ENCODE results near the gene NCR3LG1. TPM values are rescaled to one million over a fixed set of nuclear protein-coding genes. Genes with fewer than 3 reads are reported as not detected.

Gene NCR3LG1
- total and polyA plus RNA-seq, 2 of the 8 experiments (the other 6 are each of a cell fraction or from before 2014, with no cell fraction given): 0.68 to 1.9 TPM

GRCh38 chr11:17351172-17351509, 459 bp upstream of the NCR3LG1 start:
- Histone ChIP-seq H3K36me3 (ENCODE audit: control insufficient read depth in 2 of 4, insufficient read depth in 4 of 4, low read length in 3 of 4) (no peaks in the 10 kb centered on the region), H2BK120ac (replicated peaks; ENCODE audit: low read depth, low read length) (no peak overlapping the region), H4K5ac (ENCODE audit: insufficient read length, low read depth, low read length) (no peak overlapping the region), H3K4me2 (ENCODE audit: insufficient read depth in 1 of 2, low read depth in 2 of 2, low read length in 2 of 2) (peak overlapping the region; percentile 83 to 93), H2BK15ac (ENCODE audit: low read length) (no peak overlapping the region), H3K14ac (ENCODE audit: insufficient read length) (no peak overlapping the region), H4K20me1 (replicated peaks in 1 of 2; ENCODE audit: control insufficient read depth in 1 of 2, insufficient read depth in 2 of 2, low read length in 2 of 2) (peaks cover 0 to 2% of the 10 kb centered on the region in 2 experiments), H3K79me1 (ENCODE audit: low read depth, low read length) (no peaks in the 10 kb centered on the region), H3K9me3 (ENCODE audit: insufficient read depth in 2 of 2, low read depth in 1 of 2, low read length in 1 of 2) (no peaks in the 10 kb centered on the region), H3K9ac (replicated peaks in 1 of 4; ENCODE audit: extremely low read depth in 1 of 4, low read depth in 3 of 4, low read length in 3 of 4) (no peak overlapping the region), H2AK5ac (ENCODE audit: low read depth, low read length) (no peak overlapping the region), H4K8ac (ENCODE audit: extremely low read depth, insufficient read depth, low read length) (no peak overlapping the region), H3K27ac (ENCODE audit: low read depth, low read length) (no peak overlapping the region), H3K23ac (ENCODE audit: insufficient read length) (no peak overlapping the region), H3K79me2 (ENCODE audit: control insufficient read depth in 1 of 2, insufficient read depth in 2 of 2, low read length in 2 of 2) (no peaks in the 10 kb centered on the region), H2BK12ac (ENCODE audit: low read depth, low read length) (no peak overlapping the region), H2BK5ac (ENCODE audit: low read depth, low read length) (no peak overlapping the region), H3K4me3 (ENCODE audit: extremely low read depth in 1 of 4, insufficient read depth in 2 of 4, low read depth in 3 of 4, low read length in 4 of 4) (peak overlapping the region in 3 of 4 experiments; percentile 39 to 68 (median 47); a peak in 7 of 8 replicates), H2BK20ac (ENCODE audit: low read length) (no peak overlapping the region), H3K18ac (ENCODE audit: extremely low read depth, low read length) (no peak overlapping the region), H3K23me2 (ENCODE audit: low read depth, low read length) (peaks cover 15% of the 10 kb centered on the region; the same call in 1 of the 2 replicates), H3K27me3 (replicated peaks in 1 of 4; ENCODE audit: control insufficient read depth in 3 of 4, extremely low read depth in 1 of 4, insufficient read depth in 3 of 4, low read length in 3 of 4) (peaks cover 29 to 54% (median 44%) of the 10 kb centered on the region in 4 experiments), H3K4ac (replicated peaks; ENCODE audit: insufficient read length, low read depth, low read length) (no peak overlapping the region), H4K91ac (replicated peaks; ENCODE audit: insufficient read length, low read length) (no peak overlapping the region), H2AFZ (ENCODE audit: low read length) (no peak overlapping the region), H3K4me1 (replicated peaks in 1 of 4; ENCODE audit: control insufficient read depth in 3 of 4, insufficient read depth in 4 of 4, low read length in 3 of 4) (peaks cover 0 to 8% (median 4%) of the 10 kb centered on the region in 4 experiments; a peak in 5 of 7 replicates), H3K56ac (replicated peaks; ENCODE audit: insufficient read length, low read depth, low read length) (no peak overlapping the region)
- WGBS, 2 experiments (ENCODE audit: extremely low coverage in 1 of 2, insufficient coverage in 1 of 2, insufficient read length in 1 of 2, insufficient replicate concordance in 2 of 2, low coverage in 1 of 2, low lambda C conversion rate in 2 of 2, missing lambda C conversion rate in 1 of 2): 25% methylated on average over 12 of the region's 12 CpGs; no CpG with 5 or more reads in 1 of the 2 experiments
- FAIRE-seq: no peak
- CTCF ChIA-PET (ENCODE audit: partially characterized antibody): interaction anchor here (0.9 to 2.6 kb wide), 3 partner anchors 14 to 168 kb away, joined by 3 to 12 read pairs (median 4); no protein-coding TSS in a partner anchor
- TF ChIP-seq, protein P1, sequence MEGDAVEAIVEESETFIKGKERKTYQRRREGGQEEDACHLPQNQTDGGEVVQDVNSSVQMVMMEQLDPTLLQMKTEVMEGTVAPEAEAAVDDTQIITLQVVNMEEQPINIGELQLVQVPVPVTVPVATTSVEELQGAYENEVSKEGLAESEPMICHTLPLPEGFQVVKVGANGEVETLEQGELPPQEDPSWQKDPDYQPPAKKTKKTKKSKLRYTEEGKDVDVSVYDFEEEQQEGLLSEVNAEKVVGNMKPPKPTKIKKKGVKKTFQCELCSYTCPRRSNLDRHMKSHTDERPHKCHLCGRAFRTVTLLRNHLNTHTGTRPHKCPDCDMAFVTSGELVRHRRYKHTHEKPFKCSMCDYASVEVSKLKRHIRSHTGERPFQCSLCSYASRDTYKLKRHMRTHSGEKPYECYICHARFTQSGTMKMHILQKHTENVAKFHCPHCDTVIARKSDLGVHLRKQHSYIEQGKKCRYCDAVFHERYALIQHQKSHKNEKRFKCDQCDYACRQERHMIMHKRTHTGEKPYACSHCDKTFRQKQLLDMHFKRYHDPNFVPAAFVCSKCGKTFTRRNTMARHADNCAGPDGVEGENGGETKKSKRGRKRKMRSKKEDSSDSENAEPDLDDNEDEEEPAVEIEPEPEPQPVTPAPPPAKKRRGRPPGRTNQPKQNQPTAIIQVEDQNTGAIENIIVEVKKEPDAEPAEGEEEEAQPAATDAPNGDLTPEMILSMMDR (IDR thresholded peaks at IDR 0.05; ENCODE audit: control extremely low read depth in 1 of 3, insufficient read depth in 1 of 3, low read depth in 1 of 3, low read length in 3 of 3): peak in 1 of 3 experiments; percentile 11; a peak in 1 of 4 replicates
- TF ChIP-seq BACH1 (IDR thresholded peaks at IDR 0.05; ENCODE audit: low read length): no peak
- POLR2A ChIA-PET (ENCODE audit: partially characterized antibody): no interaction called here
- no peak for DNase-seq (ENCODE audit: low read depth in 1 of 2, low spot score in 2 of 2)

Measured in H1 (cell line).